OCI-LY3 (cell line): ENCODE measurements around the gene ITGA11.

ENCODE experiments used
- H2AFZ ChIP-seq: fragments of 200-600, 300-600 bp; shearing (Covaris generic); 2 replicates; pipeline ENCODE4 v1.6.0; 2014; ENCODE audit warnings: antibody characterized with exemption, low read depth, low read length
- H3K27ac ChIP-seq: fragments of 200-600, 300-600 bp; sonication (generic); 2 replicates; pipeline ENCODE4 v1.5.1; 2014; ENCODE audit warnings: mild to moderate bottlenecking, low read length, moderate library complexity, mixed read lengths
- H3K27me3 ChIP-seq: fragments of 200-600, 300-600 bp; sonication (generic); 2 replicates; pipeline ENCODE4 v1.6.1; 2014; ENCODE audit warnings: low read depth, low read length, mixed read lengths
- H3K36me3 ChIP-seq: fragments of 200-600, 300-600 bp; sonication (generic); replicated peaks from 2 replicates; pipeline ENCODE3; 2014; ENCODE audit warnings: low read depth, low read length, mixed read lengths
- H3K4me1 ChIP-seq: fragments of 300-600, 200-600 bp; sonication (generic); 2 replicates; pipeline ENCODE4 v1.6.1; 2014; ENCODE audit warnings: low read length, mixed read lengths
- H3K4me2 ChIP-seq: fragments of 200-600, 300-600 bp; sonication (generic); 2 replicates; pipeline ENCODE4 v1.6.1; 2014; ENCODE audit warnings: low read length, mixed read lengths
- H3K4me3 ChIP-seq: fragments of 300-600, 200-600 bp; sonication (generic); 2 replicates; pipeline ENCODE4 v1.5.1; 2014; ENCODE audit warnings: antibody characterized with exemption, mild to moderate bottlenecking, low read length, moderate library complexity
- H3K79me2 ChIP-seq: fragments of 300-600, 200-600 bp; shearing (Covaris generic); 2 replicates; pipeline ENCODE4 v1.6.1; 2014; ENCODE audit warnings: mild to moderate bottlenecking, low read length, mixed read lengths
- H3K9ac ChIP-seq: fragments of 300-600, 200-600 bp; shearing (Covaris generic); 2 replicates; pipeline ENCODE4 v1.6.0; 2014; ENCODE audit warnings: mild to moderate bottlenecking, low read length, moderate library complexity
- H3K9me3 ChIP-seq: fragments of 200-600, 300-600 bp; shearing (Covaris generic); 2 replicates; pipeline ENCODE4 v1.6.1; 2014; ENCODE audit warnings: low read length, mixed read lengths; ENCODE audit not compliant: insufficient read depth
- H4K20me1 ChIP-seq: fragments of 200-600, 300-600 bp; sonication (generic); 2 replicates; pipeline ENCODE4 v1.6.1; 2016; ENCODE audit warnings: low read length, mixed read lengths; ENCODE audit not compliant: insufficient read depth
- CTCF ChIP-seq: fragments of 200-600, 300-600 bp; sonication (generic); IDR thresholded peaks from 2 replicates; pipeline ENCODE4 v1.5.1; 2014; ENCODE audit warnings: antibody characterized with exemption, low read length, low read depth
- EZH2phosphoT487 ChIP-seq: fragments of 200-600 bp; shearing (Covaris generic); IDR thresholded peaks from 2 replicates; pipeline ENCODE4 v1.6.1; 2018; ENCODE audit warnings: antibody characterized with exemption, mixed run types, low read depth

ITGA11 gene

GRCh38 chr15:68289621-68290352 is 142.2 kb downstream of the ITGA11 start:
- Histone ChIP-seq H2AFZ (no peak overlapping the region), H3K4me2 (no peak overlapping the region), H3K9me3 (no peaks in the 10 kb centered on the region), H3K4me1 (no peaks in the 10 kb centered on the region), H3K79me2 (peaks cover 97% of the 10 kb centered on the region), H3K27me3 (no peaks in the 10 kb centered on the region), H4K20me1 (peaks cover 60% of the 10 kb centered on the region), H3K36me3 (peaks cover 61% of the 10 kb centered on the region), H3K9ac (no peak overlapping the region), H3K27ac (no peak overlapping the region), H3K4me3 (no peak overlapping the region)
- no peak for TF ChIP-seq CTCF
- TF ChIP-seq EZH2phosphoT487, result no peak

- H3K9ac ChIP-seq, result no peak overlapping the region
These were observed 142.9 kb downstream of the ITGA11 start for GRCh38 chr15:68289057-68289456.

GRCh38 chr15:68286256-68286655 is 145.7 kb downstream of the ITGA11 start:
- Histone ChIP-seq H3K4me2 (no peak overlapping the region), H3K4me3 (no peak overlapping the region)

More at GRCh38 chr15:68289057-68289456, 142.9 kb downstream of the ITGA11 start:
- TF ChIP-seq EZH2phosphoT487 (no peak), CTCF (no peak)
- no peaks in the 10 kb centered on the region for H3K4me1 ChIP-seq
- peaks cover 65% of the 10 kb centered on the region for H4K20me1 ChIP-seq
- H3K27ac ChIP-seq, result no peak overlapping the region
- H3K27me3 ChIP-seq, result no peaks in the 10 kb centered on the region
- no peak overlapping the region for H2AFZ ChIP-seq
- no peak overlapping the region for H3K4me3 ChIP-seq
- H3K79me2 ChIP-seq, result peaks cover 100% of the 10 kb centered on the region
- no peak overlapping the region for H3K4me2 ChIP-seq
- no peaks in the 10 kb centered on the region for H3K9me3 ChIP-seq
- H3K36me3 ChIP-seq, result peaks cover 65% of the 10 kb centered on the region

More at GRCh38 chr15:68286256-68286655, 145.7 kb downstream of the ITGA11 start:
- peaks cover 5% of the 10 kb centered on the region; the same call in 1 of the 2 replicates for H3K4me1 ChIP-seq
- H3K27ac ChIP-seq, result no peak overlapping the region
- peaks cover 72% of the 10 kb centered on the region for H4K20me1 ChIP-seq
- peaks cover 41% of the 10 kb centered on the region for H3K36me3 ChIP-seq
- H3K27me3 ChIP-seq, result no peaks in the 10 kb centered on the region
- H3K9me3 ChIP-seq, result no peaks in the 10 kb centered on the region
- no peak overlapping the region for H2AFZ ChIP-seq
- no peak for TF ChIP-seq CTCF
- no peak for TF ChIP-seq EZH2phosphoT487
- H3K79me2 ChIP-seq, result peaks cover 100% of the 10 kb centered on the region
- no peak overlapping the region for H3K9ac ChIP-seq
